Left ventricle myocardium inferior (tissue), 1 donor: ENCODE data around the gene NACAD. TPM values are rescaled to one million over a fixed set of nuclear protein-coding genes. Genes with fewer than 3 reads are reported as not detected.
A peak's percentile ranks its signal among the peaks of the same experiment; 100 is the strongest.

Experiments
- DNase-seq: peaks from one replicate; pipeline ENCODE4 v3.0.0-alpha.2; 2020
- H3K27ac ChIP-seq: fragments of 200-600 bp; replicated peaks from 2 replicates; pipeline ENCODE4 v1.8.0; 2021
- H3K27me3 ChIP-seq: fragments of 200-600 bp; 2 replicates; pipeline ENCODE4 v1.8.0; 2021; ENCODE audit warnings: low read depth
- H3K36me3 ChIP-seq: fragments of 200-600 bp; 2 replicates; pipeline ENCODE4 v1.8.0; 2021
- H3K4me1 ChIP-seq: fragments of 200-600 bp; 2 replicates; pipeline ENCODE4 v1.8.0; 2021
- H3K4me3 ChIP-seq: fragments of 200-600 bp; 2 replicates; pipeline ENCODE4 v1.8.0; 2021; ENCODE audit warnings: mild to moderate bottlenecking, moderate library complexity
- H3K9me3 ChIP-seq: fragments of 200-600 bp; replicated peaks from 2 replicates; pipeline ENCODE4 v1.8.0; 2021
- CTCF ChIP-seq: fragments of 200-600 bp; IDR thresholded peaks from 2 replicates; pipeline ENCODE4 v1.8.0; 2021; ENCODE audit warnings: antibody characterized with exemption, mild to moderate bottlenecking, borderline replicate concordance
- intact Hi-C: fragments of 100-400 bp; cut with micrococcal nuclease; formaldehyde crosslinking; loops from one replicate; pipeline ENCODE4 v1.11.0; 2022
- total RNA-seq: library from RNA; stranded (reverse); fragmentation: NEBNext Ultra II Directional; extraction: Animal tissue kit (Norgen Biotek cat#: 25700); gene quantifications from one replicate; pipeline ENCODE4 v1.2.1, GENCODE V29; 2021
- donor health status: DM: no; HTN: yes; CAD: no; lungs with severe emphysema.

The NACAD gene
- total RNA-seq, 1 donor from 2014 or later = 3.8 TPM

DNA sequence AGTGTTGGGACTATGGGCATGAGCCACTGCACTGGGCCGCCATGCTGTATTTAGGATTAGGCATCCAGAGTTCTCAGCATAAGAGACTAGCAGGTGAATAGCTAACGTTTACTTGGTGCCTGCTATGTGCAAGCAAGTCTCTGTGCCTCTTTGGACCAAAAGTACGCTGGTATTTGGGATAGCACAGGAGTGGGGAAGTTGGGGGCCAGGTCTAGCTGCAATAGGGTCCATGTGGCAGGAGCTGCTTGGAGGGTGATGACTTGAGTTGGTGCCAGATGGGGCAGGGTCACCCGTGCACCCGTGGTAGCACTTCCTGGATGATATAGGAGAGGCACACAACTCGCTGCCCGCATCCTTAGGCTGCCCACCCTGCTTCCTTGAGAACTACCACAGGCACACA lies 22.4 kb downstream of the NACAD start:
- Histone ChIP-seq H3K4me3 (no peak overlapping the region), H3K4me1 (peaks cover 13% of the 10 kb centered on the region), H3K9me3 (no peaks in the 10 kb centered on the region), H3K36me3 (peaks cover 71% of the 10 kb centered on the region), H3K27ac (no peak overlapping the region), H3K27me3 (no peaks in the 10 kb centered on the region)
- DNase-seq = no peak
- intact Hi-C loops = no loop called here
- TF ChIP-seq CTCF = no peak

DNA sequence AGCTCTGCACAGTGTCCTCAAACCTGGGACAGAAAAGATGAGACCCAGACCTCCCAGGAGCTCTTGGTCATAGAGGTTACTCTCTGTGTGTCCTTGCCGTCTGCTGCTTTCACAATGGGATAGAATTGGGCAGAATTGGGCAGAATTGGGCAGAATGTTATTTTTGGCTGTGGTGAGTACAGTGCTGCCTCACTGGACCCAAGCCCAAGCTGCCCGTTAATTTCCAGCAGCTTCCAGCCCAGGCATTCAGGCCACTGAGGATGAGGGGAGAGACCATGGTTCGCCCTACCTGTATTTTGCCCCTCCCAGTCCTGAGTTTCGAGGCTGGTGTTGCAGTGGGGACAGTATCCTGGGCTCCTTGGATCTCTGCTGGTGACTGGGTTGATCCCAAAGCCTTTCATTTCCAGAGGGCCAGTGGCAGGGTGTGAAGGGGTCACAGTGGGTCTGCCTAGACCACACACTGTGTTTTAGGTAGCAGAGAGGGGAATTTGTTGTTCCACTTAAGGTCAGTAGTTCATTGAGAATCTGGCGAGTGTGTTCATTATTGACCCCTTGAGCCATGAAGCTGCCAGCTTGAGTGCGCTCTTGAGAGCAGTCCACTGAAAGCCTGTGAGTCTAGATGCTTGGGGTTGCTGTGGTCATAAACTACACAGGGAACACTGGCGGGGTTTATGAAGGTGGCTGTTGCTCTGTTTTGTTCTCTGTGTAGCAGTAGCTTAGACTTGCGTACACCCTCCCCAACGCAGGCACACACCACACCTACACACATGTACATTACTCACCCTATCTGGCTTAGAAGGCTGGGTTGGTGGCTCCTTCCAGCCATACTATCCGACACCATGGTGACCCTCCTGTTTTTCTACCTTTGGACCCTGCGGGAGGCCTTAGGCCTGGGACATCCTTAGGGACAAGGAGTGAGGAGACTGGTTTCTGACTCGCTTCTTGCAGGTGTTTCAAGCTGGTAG lies 23.5 kb downstream of the NACAD start:
- no peak for TF ChIP-seq CTCF
- no peak overlapping the region for H3K4me3 ChIP-seq
- H3K9me3 ChIP-seq = no peaks in the 10 kb centered on the region
- no peaks in the 10 kb centered on the region for H3K27me3 ChIP-seq
- no peak for DNase-seq
- peaks cover 61% of the 10 kb centered on the region for H3K36me3 ChIP-seq
- peaks cover 13% of the 10 kb centered on the region for H3K4me1 ChIP-seq
- intact Hi-C loops = no loop called here
- peak overlapping the region; percentile 4 for H3K27ac ChIP-seq

DNA sequence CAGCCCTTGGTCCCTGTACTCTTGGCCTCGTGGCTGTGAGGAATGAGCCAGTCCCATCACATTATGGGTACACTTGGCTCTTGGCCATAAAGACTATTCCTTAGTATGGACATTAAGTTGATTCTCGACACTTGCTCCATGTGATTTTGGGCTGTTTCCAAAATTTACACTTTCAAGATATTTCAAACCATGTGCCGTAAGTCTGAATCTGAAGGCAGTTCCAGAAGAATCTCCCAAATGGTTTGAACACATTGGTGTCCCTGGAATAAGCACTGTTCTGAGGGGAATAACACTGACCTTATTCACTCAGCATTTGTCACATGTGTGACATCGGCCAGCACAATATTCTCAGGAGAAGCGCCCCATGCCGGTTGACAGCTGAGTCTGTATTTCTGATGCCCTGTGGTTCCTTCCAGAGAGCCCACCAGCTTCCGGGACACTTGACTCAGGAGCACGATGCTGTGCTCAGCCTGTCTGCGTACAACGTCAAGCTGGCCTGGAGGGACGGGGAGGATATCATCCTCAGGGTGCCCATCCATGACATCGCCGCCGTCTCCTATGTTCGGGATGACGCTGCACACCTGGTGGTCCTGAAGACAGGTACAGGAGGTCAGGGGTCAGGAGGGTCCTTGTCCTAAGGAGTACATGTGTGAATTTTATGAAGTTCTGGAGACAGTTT lies 24.6 kb downstream of the NACAD start:
- intact Hi-C loops = no loop called here
- Histone ChIP-seq H3K9me3 (no peaks in the 10 kb centered on the region), H3K27ac (no peak overlapping the region), H3K27me3 (no peaks in the 10 kb centered on the region), H3K36me3 (peaks cover 50% of the 10 kb centered on the region), H3K4me1 (peaks cover 13% of the 10 kb centered on the region), H3K4me3 (no peak overlapping the region)
- DNase-seq = no peak
- TF ChIP-seq CTCF = no peak

DNA sequence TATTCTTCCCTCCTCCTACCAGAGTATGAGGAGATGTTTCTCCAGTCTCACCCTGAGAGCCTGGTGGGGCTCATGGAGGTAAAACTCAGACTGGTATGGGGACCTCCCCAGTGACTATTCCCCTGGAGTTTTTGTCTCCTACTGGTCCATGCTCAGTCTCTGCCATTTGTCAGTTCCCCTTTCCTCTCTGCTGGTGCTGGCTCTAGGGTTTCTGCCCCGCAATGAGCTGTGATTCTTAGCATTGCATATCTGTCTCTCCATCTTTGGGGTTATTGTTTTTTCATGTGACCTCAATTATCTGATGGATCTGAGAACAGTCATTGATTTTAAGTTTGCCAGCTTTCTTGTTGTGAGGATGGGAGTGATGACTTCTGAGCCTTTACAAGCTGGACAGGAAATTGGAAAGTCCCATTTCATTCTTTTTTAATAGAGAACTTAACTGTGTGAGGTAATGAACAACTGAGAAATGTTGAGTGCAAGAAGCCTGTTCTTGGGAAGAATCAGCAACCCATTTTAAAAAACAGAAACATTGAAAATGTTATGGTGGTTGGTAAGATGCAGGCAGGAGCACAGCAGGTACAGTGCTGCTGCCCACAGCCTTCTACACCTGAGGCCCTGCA lies 26.9 kb downstream of the NACAD start:
- Histone ChIP-seq H3K27ac (no peak overlapping the region), H3K9me3 (no peaks in the 10 kb centered on the region), H3K36me3 (peaks cover 29% of the 10 kb centered on the region), H3K4me1 (peaks cover 17% of the 10 kb centered on the region), H3K4me3 (no peak overlapping the region), H3K27me3 (no peaks in the 10 kb centered on the region)
- intact Hi-C loops = no loop called here
- no peak for TF ChIP-seq CTCF
- no peak for DNase-seq

DNA sequence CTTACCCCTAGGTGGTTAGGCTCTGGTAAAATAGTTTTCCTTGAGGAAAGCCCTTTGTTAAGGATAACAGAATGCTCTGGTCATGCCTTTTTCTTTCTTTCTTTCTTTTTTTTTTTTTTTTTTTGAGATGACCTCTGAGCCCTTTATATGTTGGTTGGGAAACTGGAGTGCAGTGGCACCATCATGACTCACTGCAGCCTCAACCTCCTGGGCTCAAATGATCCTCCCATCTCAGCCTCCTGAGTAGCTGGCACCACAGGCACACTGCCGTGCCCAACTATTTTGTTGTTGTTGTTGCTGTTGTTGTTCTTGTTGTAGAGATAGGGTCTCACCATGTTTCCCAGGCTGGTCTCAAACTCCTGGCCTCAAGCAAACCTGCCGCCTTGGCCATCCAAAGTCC lies 27.4 kb downstream of the NACAD start:
- intact Hi-C loops = no loop called here
- DNase-seq = no peak
- no peaks in the 10 kb centered on the region for H3K9me3 ChIP-seq
- no peak overlapping the region for H3K4me3 ChIP-seq
- TF ChIP-seq CTCF = no peak
- peaks cover 26% of the 10 kb centered on the region for H3K36me3 ChIP-seq
- H3K4me1 ChIP-seq = peaks cover 17% of the 10 kb centered on the region
- no peaks in the 10 kb centered on the region for H3K27me3 ChIP-seq
- no peak overlapping the region for H3K27ac ChIP-seq
